ENCODE results near the gene EXD2.
"Not testable (repeated sequence)": the region's sequence is repeated elsewhere in the genome, so short reads cannot be mapped to it uniquely, and the experiment has no call there.

Gene EXD2

GRCh38 chr14:69284170-69284569 is 92.9 kb downstream of the EXD2 start:
- no peak for DNase-seq

- DNase-seq = no peak
Observed at GRCh38 chr14:69285661-69286255, 94.5 kb downstream of the EXD2 start.

- DNase-seq = no peak
Observed at GRCh38 chr14:69287098-69288010, 96.1 kb downstream of the EXD2 start.

- DNase-seq = no peak
Observed at GRCh38 chr14:69288011-69288771, 96.9 kb downstream of the EXD2 start.

- DNase-seq = no peak
Observed at GRCh38 chr14:69288956-69289705, 97.8 kb downstream of the EXD2 start.

GRCh38 chr14:69289811-69290520 is 98.7 kb downstream of the EXD2 start:
- no peak for DNase-seq

- DNase-seq = not testable (repeated sequence)
Observed at GRCh38 chr14:69290881-69291280, 99.6 kb downstream of the EXD2 start.

- no peak for DNase-seq
Observed at GRCh38 chr14:69291396-69291795, 100.1 kb downstream of the EXD2 start.

- DNase-seq = no peak
Observed at GRCh38 chr14:69291891-69292561, 100.7 kb downstream of the EXD2 start.

All from activated gamma-delta T cell treated with Interleukin-2 at 50 U/mL for 16 hours (primary cell).